ENCODE measurements around the gene JMJD1C.
"Not testable (repeated sequence)": the region's sequence is repeated elsewhere in the genome, so short reads cannot be mapped to it uniquely, and the experiment has no call there.

JMJD1C gene

DNA sequence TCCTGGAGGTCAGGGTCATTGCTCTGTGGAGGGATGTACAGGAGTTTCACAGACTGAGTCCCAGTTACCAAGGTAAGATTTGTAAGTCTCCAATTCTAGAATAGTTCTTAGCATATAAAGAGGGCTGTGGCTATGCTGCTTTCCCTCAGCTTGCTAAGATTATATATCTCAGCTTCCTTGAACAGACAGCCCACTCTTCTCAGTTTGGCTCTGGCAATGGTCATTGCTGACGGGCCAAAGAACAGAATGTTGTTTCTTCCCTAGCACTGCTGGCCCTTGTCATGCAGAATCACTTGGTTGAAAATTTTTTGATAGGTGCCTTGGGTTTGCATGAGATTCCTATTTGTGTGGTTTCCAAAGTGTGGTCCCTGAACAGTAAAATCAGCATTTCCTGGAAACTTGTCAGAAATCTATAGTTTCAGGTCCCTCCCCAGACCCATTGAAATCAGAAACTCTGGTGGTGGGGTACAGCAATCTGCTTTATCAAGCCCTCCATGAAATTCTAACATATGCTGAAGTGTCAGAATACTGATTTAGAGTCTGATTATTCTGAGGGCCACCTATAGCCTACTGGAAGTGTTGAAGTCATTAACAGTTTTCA lies 294.4 kb downstream of the JMJD1C start:
- H3K4me3 Mint-ChIP-seq: no peak overlapping the region
- peak overlapping the region; percentile 30 for H3K27ac Mint-ChIP-seq
- H3K9me3 Mint-ChIP-seq: no peaks in the 10 kb centered on the region
- peaks cover 41% of the 10 kb centered on the region for H3K4me1 Mint-ChIP-seq
- no peaks in the 10 kb centered on the region for H3K27me3 Mint-ChIP-seq
- H3K36me3 Mint-ChIP-seq: peaks cover 17% of the 10 kb centered on the region

DNA sequence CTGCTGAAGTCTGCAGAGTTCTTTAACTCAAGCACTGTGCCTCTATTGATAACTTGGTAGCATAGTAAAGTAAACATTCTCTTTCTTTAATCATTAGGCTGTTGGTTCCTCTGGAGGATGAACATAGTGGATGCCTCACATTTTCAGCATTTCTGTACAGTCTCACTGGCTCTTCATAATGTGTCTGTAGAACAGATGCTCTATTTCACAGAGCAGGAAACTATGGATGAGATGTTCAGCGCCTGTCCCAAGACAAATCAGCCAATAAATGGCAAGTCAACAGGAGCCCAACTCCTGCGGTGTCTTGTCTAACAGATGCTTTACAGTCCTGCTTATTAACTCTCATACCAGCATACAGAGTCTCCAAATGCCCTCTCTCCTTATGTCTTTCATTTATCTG lies 296.2 kb downstream of the JMJD1C start:
- Mint-ChIP-seq H3K27me3 (no peaks in the 10 kb centered on the region), H3K9me3 (no peaks in the 10 kb centered on the region), H3K27ac (peak overlapping the region; percentile 61), H3K36me3 (peaks cover 15% of the 10 kb centered on the region), H3K4me1 (peaks cover 35% of the 10 kb centered on the region), H3K4me3 (no peak overlapping the region)

DNA sequence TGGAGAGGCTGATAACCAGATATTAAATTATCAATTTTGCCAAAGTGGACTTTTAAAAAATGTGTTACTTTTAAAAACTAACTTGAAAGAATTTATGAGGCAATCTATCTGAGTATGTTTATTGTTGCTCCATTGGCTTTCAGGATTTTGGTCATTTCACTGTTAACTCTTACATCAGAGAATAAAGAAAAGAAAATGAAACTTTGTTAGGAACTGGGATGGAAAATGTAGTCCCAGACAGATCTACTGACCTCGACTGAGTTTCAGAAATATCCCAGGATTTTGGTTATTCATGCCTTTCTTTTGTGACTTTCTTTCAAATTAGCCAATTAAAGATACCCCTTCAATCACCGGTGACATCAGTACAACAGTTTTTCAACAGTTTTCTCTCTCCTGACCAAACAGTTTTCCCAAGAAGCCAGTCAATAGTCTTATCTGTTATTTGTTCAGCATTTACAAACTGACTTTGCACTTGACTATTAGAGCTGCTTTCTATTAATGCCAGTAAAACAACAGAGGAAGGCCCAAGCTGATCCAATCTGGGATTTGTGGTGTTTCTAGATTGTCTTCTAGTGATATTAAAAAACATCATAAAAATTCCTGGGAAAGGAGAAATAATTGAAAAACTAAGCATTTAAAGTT lies 296.8 kb downstream of the JMJD1C start:
- Mint-ChIP-seq H3K27ac (peak overlapping the region; percentile 81), H3K9me3 (no peaks in the 10 kb centered on the region), H3K4me1 (peaks cover 28% of the 10 kb centered on the region), H3K36me3 (peaks cover 12% of the 10 kb centered on the region), H3K4me3 (no peak overlapping the region), H3K27me3 (no peaks in the 10 kb centered on the region)

GRCh38 chr10:63166742-63167258 lies 299.0 kb downstream of the JMJD1C start:
- H3K9me3 Mint-ChIP-seq: no peaks in the 10 kb centered on the region

GRCh38 chr10:63165249-63165648 lies 300.5 kb downstream of the JMJD1C start:
- Mint-ChIP-seq H3K27ac (no peak overlapping the region), H3K4me1 (peaks cover 10% of the 10 kb centered on the region), H3K4me3 (no peak overlapping the region), H3K36me3 (peaks cover 1% of the 10 kb centered on the region), H3K9me3 (no peaks in the 10 kb centered on the region), H3K27me3 (no peaks in the 10 kb centered on the region)

More at GRCh38 chr10:63166742-63167258, 299.0 kb downstream of the JMJD1C start:
- peaks cover 10% of the 10 kb centered on the region for H3K4me1 Mint-ChIP-seq
- H3K4me3 Mint-ChIP-seq: no peak overlapping the region
- no peaks in the 10 kb centered on the region for H3K27me3 Mint-ChIP-seq
- H3K36me3 Mint-ChIP-seq: peaks cover 1% of the 10 kb centered on the region
- H3K27ac Mint-ChIP-seq: no peak overlapping the region

GRCh38 chr10:63164166-63164623 lies 301.6 kb downstream of the JMJD1C start:
- Mint-ChIP-seq H3K27ac (no peak overlapping the region), H3K36me3 (peaks cover 1% of the 10 kb centered on the region), H3K4me3 (no peak overlapping the region), H3K27me3 (no peaks in the 10 kb centered on the region), H3K4me1 (peaks cover 8% of the 10 kb centered on the region), H3K9me3 (no peaks in the 10 kb centered on the region)

DNA sequence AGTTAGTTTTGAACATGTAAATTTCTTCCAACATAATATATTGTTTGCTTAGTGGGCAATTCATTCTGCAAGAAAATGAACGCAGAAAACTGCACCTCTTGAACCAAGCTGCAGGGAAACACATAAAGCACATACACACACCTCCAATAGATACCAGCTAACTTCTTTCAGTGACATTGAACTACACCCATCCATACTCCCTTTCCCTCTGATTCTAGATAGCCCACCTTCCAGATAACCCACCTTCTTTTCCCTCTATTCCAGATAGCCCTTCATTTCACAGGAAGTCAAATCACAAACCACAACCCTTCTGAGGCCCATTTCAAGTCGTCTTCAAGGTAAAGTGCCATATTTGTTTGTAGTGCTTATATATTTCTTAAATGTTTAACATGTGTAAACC lies 304.2 kb downstream of the JMJD1C start:
- no peak overlapping the region for H3K4me3 Mint-ChIP-seq
- peaks cover 11% of the 10 kb centered on the region for H3K4me1 Mint-ChIP-seq
- no peaks in the 10 kb centered on the region for H3K27me3 Mint-ChIP-seq
- peak overlapping the region; percentile 13 for H3K27ac Mint-ChIP-seq
- H3K36me3 Mint-ChIP-seq: peaks cover 1% of the 10 kb centered on the region
- no peaks in the 10 kb centered on the region for H3K9me3 Mint-ChIP-seq

GRCh38 chr10:63157845-63158624 lies 307.7 kb downstream of the JMJD1C start:
- Mint-ChIP-seq H3K4me3 (no peak overlapping the region), H3K27me3 (no peaks in the 10 kb centered on the region)

GRCh38 chr10:63156236-63156635 lies 309.5 kb downstream of the JMJD1C start:
- Mint-ChIP-seq H3K27ac (no peak overlapping the region), H3K9me3 (no peaks in the 10 kb centered on the region), H3K36me3 (peaks cover 2% of the 10 kb centered on the region), H3K4me1 (peaks cover 8% of the 10 kb centered on the region), H3K4me3 (no peak overlapping the region), H3K27me3 (no peaks in the 10 kb centered on the region)

More at GRCh38 chr10:63157845-63158624, 307.7 kb downstream of the JMJD1C start:
- peaks cover under 1% of the 10 kb centered on the region for H3K36me3 Mint-ChIP-seq
- no peaks in the 10 kb centered on the region for H3K9me3 Mint-ChIP-seq
- peaks cover 14% of the 10 kb centered on the region for H3K4me1 Mint-ChIP-seq
- H3K27ac Mint-ChIP-seq: no peak overlapping the region

GRCh38 chr10:63155388-63156020 lies 310.3 kb downstream of the JMJD1C start:
- H3K4me1 Mint-ChIP-seq: peaks cover 8% of the 10 kb centered on the region
- H3K4me3 Mint-ChIP-seq: no peak overlapping the region
- H3K9me3 Mint-ChIP-seq: no peaks in the 10 kb centered on the region
- H3K27ac Mint-ChIP-seq: no peak overlapping the region
- no peaks in the 10 kb centered on the region for H3K27me3 Mint-ChIP-seq
- H3K36me3 Mint-ChIP-seq: peaks cover 2% of the 10 kb centered on the region

- peak overlapping the region; percentile 23 for H3K27ac Mint-ChIP-seq
- peaks cover 9% of the 10 kb centered on the region for H3K4me1 Mint-ChIP-seq
- H3K9me3 Mint-ChIP-seq: no peaks in the 10 kb centered on the region
- H3K36me3 Mint-ChIP-seq: peaks cover 2% of the 10 kb centered on the region
- no peak overlapping the region for H3K4me3 Mint-ChIP-seq
- no peaks in the 10 kb centered on the region for H3K27me3 Mint-ChIP-seq
These were observed 311.0 kb downstream of the JMJD1C start for GRCh38 chr10:63154546-63155387.

- H3K9me3 Mint-ChIP-seq, H3K36me3 Mint-ChIP-seq, H3K4me3 Mint-ChIP-seq, H3K27ac Mint-ChIP-seq, H3K27me3 Mint-ChIP-seq: not testable (repeated sequence)
- H3K4me1 Mint-ChIP-seq: peaks cover 16% of the 10 kb centered on the region
These were observed 311.8 kb downstream of the JMJD1C start for GRCh38 chr10:63153868-63154545.

DNA sequence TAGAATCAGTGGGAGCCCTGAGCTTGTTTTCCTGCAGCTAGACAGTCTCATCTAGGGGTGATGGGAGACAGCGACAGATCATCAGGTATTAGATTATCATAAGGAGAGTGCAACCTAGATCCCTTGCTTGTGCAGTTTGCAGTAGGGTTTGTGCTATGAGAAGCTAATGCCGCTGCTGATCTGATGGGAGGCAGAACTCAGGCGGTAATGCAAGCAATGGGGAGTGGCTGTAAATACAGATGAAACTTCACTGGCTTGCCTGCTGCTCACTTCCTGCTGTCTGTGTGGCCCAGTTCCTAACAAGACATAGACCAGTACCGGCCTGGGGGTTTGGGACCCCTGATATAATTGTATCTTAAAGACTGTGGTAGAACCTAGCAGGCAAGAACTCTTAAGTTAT lies 315.0 kb downstream of the JMJD1C start:
- Mint-ChIP-seq H3K36me3 (peaks cover 10% of the 10 kb centered on the region), H3K27ac (no peak overlapping the region), H3K4me1 (peaks cover 31% of the 10 kb centered on the region), H3K9me3 (no peaks in the 10 kb centered on the region), H3K4me3 (no peak overlapping the region), H3K27me3 (no peaks in the 10 kb centered on the region)

GRCh38 chr10:63146503-63146902 lies 319.3 kb downstream of the JMJD1C start:
- Mint-ChIP-seq H3K36me3 (peaks cover 8% of the 10 kb centered on the region), H3K27ac (no peak overlapping the region), H3K27me3 (no peaks in the 10 kb centered on the region), H3K9me3 (no peaks in the 10 kb centered on the region), H3K4me1 (peaks cover 61% of the 10 kb centered on the region), H3K4me3 (no peak overlapping the region)

All from activated naive CD4-positive, alpha-beta T cell treated with anti-CD3 and anti-CD28 coated beads, Interleukin-2, amount 50 U/mL, for 24 hours (primary cell).